ENCODE measurements around the gene MUC21. TPM values are rescaled to one million over a fixed set of nuclear protein-coding genes. Genes with fewer than 3 reads are reported as not detected.

The MUC21 gene
- total RNA-seq (not detected in 2 replicates), polyA plus RNA-seq (not detected in 2 replicates), polyA minus RNA-seq (not detected in 2 replicates), Bru-seq, nascent RNA (not detected), BruChase-seq, experiment 1, labeled RNA remaining after a 6-hour chase (not detected), BruChase-seq, experiment 2, labeled RNA remaining after a 2-hour chase (not detected)
- not detected in 2 replicates for polyA plus RNA-seq (2011; cell fraction: cytosol; rRNA removed)
- polyA plus RNA-seq (2011; cell fraction: nucleus; rRNA removed), result not detected in 2 replicates
- not detected in 2 replicates for polyA plus RNA-seq (2012)
- polyA minus RNA-seq (2011; cell fraction: cytosol; rRNA and poly(A)+ RNA removed), result not detected
- polyA minus RNA-seq (2011; cell fraction: nucleus; rRNA and poly(A)+ RNA removed), result not detected in 2 replicates
- long read RNA-seq, result 0 reads

DNA sequence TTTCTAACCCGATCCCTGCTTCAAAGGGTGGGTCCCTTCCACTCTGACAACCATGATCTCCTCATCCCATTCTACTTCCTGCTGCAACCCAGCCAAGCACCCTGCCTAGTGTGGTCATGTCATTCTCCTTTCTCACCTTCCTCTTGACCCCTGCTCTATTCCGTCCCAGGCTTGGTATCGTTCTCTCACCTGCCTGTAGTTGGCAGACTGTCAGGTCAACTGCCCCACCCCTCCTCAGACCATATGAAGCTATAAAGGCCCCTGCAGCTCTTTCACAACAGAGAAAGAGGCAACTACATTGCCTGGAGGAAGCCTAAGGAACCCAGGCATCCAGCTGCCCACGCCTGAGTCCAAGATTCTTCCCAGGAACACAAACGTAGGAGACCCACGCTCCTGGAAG, at the start of gene MUC21:
TSS of gene MUC21 (plus strand) at position 280 of the 400 bp plus-strand sequence. CDS start 241 bp downstream, outside the sequence.
- Histone ChIP-seq H3K4me2 (ENCODE audit: insufficient read depth, low read length) (no peak within 1 kb of the TSS), H3K36me3 (ENCODE audit: control insufficient read depth in 2 of 2, extremely low read depth in 1 of 2, insufficient read depth in 2 of 2, low read length in 2 of 2) (no peaks in the 10 kb centered on the region), H3K9me1 (replicated peaks; ENCODE audit: control insufficient read depth, extremely low read depth, insufficient read depth, low read length) (no peaks in the 10 kb centered on the region), H2AFZ (ENCODE audit: low read depth, low read length) (no peak within 1 kb of the TSS), H3K27me3 (ENCODE audit: control insufficient read depth in 2 of 2, insufficient read depth in 2 of 2, low read length in 2 of 2) (peaks cover 11 to 16% of the 10 kb centered on the region in 2 experiments), H3K9ac (replicated peaks; ENCODE audit: extremely low read depth, insufficient read depth, low read length) (no peak within 1 kb of the TSS), H4K20me1 (replicated peaks; ENCODE audit: control insufficient read depth, extremely low read depth, insufficient read depth, low read length) (no peaks in the 10 kb centered on the region), H3K27ac (ENCODE audit: insufficient read depth, low read depth, low read length) (no peak within 1 kb of the TSS), H3K4me3 (replicated peaks in 1 of 3; ENCODE audit: insufficient read depth in 1 of 3, low read depth in 1 of 3, low read length in 3 of 3) (no peak within 1 kb of the TSS), H3K4me1 (ENCODE audit: control insufficient read depth, extremely low read depth, insufficient read depth, low read length) (no peaks in the 10 kb centered on the region), H3K79me2 (ENCODE audit: control insufficient read depth, insufficient read depth, low read length) (no peaks in the 10 kb centered on the region), H3K9me3 (replicated peaks; ENCODE audit: control insufficient read depth, insufficient read depth, low read length) (no peaks in the 10 kb centered on the region)
- ChIA-PET CTCF (no interaction called here), POLR2A (no interaction called here)
- dilution Hi-C loops (cut with MboI; ENCODE audit: extremely low pct_ligation_motif_present, low sequenced_read_pairs), result no loop called here
- TF ChIP-seq, protein P1, sequence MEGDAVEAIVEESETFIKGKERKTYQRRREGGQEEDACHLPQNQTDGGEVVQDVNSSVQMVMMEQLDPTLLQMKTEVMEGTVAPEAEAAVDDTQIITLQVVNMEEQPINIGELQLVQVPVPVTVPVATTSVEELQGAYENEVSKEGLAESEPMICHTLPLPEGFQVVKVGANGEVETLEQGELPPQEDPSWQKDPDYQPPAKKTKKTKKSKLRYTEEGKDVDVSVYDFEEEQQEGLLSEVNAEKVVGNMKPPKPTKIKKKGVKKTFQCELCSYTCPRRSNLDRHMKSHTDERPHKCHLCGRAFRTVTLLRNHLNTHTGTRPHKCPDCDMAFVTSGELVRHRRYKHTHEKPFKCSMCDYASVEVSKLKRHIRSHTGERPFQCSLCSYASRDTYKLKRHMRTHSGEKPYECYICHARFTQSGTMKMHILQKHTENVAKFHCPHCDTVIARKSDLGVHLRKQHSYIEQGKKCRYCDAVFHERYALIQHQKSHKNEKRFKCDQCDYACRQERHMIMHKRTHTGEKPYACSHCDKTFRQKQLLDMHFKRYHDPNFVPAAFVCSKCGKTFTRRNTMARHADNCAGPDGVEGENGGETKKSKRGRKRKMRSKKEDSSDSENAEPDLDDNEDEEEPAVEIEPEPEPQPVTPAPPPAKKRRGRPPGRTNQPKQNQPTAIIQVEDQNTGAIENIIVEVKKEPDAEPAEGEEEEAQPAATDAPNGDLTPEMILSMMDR (IDR thresholded peaks at IDR 0.05; ENCODE audit: extremely low read depth in 1 of 2, insufficient read depth in 1 of 2, low read depth in 1 of 2, low read length in 2 of 2), result no peak
- TF ChIP-seq MYC (IDR thresholded peaks at IDR 0.05; ENCODE audit: low read depth, low read length) (no peak), EZH2 (IDR thresholded peaks at IDR 0.05; ENCODE audit: borderline replicate concordance, low read depth, low read length, severe bottlenecking) (no peak)
- TF ChIP-seq, protein P2, sequence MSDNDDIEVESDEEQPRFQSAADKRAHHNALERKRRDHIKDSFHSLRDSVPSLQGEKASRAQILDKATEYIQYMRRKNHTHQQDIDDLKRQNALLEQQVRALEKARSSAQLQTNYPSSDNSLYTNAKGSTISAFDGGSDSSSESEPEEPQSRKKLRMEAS (IDR thresholded peaks at IDR 0.05; ENCODE audit: insufficient read depth, insufficient read length), result no peak
- FAIRE-seq, result no peak
- BruUV-seq (replicated peaks), result no TSS peak
- no peak for DNase-seq (ENCODE audit: low read depth, low spot score)
- intact Hi-C loops (cut with micrococcal nuclease), result no loop called here

DNA sequence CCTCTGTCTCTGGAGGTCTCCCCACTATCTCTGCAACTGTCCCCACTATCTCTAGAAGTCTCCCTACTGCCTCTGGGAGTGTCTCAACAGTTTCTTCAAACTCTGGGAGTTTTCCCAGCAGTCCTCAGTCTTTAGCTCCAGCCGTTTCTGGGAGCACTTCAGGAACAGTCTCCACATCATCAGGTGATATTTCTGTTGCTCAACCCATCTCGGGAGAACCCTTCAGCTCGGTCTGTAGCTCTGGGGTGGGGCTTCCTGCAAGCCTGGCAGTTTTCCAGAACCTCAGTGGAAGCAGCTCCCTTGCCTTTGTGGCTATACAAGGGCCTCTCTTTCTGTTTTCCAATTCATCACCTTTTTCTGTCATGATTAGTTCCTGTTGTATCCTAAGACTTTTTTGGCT, 48.5 kb upstream of the MUC21 start:
- dilution Hi-C loops (cut with MboI; ENCODE audit: extremely low pct_ligation_motif_present, low sequenced_read_pairs), result no loop called here

More for the DNA sequence above, 48.5 kb upstream of the MUC21 start:
- no peak overlapping the region for H3K4me2 ChIP-seq (ENCODE audit: insufficient read depth, low read length)
- peaks cover 0 to 7% of the 10 kb centered on the region in 2 experiments for H3K27me3 ChIP-seq (ENCODE audit: control insufficient read depth in 2 of 2, insufficient read depth in 2 of 2, low read length in 2 of 2)
- no peaks in the 10 kb centered on the region for H3K9me1 ChIP-seq (replicated peaks; ENCODE audit: control insufficient read depth, extremely low read depth, insufficient read depth, low read length)
- intact Hi-C loops (cut with micrococcal nuclease), result no loop called here
- no peak for DNase-seq (ENCODE audit: low read depth, low spot score)
- H3K36me3 ChIP-seq (ENCODE audit: control insufficient read depth in 2 of 2, extremely low read depth in 1 of 2, insufficient read depth in 2 of 2, low read length in 2 of 2), result no peaks in the 10 kb centered on the region
- H4K20me1 ChIP-seq (replicated peaks; ENCODE audit: control insufficient read depth, extremely low read depth, insufficient read depth, low read length), result no peaks in the 10 kb centered on the region
- FAIRE-seq, result no peak
- no peaks in the 10 kb centered on the region for H3K4me1 ChIP-seq (ENCODE audit: control insufficient read depth, extremely low read depth, insufficient read depth, low read length)
- no peaks in the 10 kb centered on the region for H3K79me2 ChIP-seq (ENCODE audit: control insufficient read depth, insufficient read depth, low read length)
- no peak overlapping the region for H3K9ac ChIP-seq (replicated peaks; ENCODE audit: extremely low read depth, insufficient read depth, low read length)
- H2AFZ ChIP-seq (ENCODE audit: low read depth, low read length), result no peak overlapping the region
- ChIA-PET CTCF (no interaction called here), POLR2A (no interaction called here)
- H3K4me3 ChIP-seq (replicated peaks in 1 of 3; ENCODE audit: insufficient read depth in 1 of 3, low read depth in 1 of 3, low read length in 3 of 3), result no peak overlapping the region
- H3K27ac ChIP-seq (ENCODE audit: insufficient read depth, low read depth, low read length), result no peak overlapping the region
- BruUV-seq (replicated peaks), result no TSS peak
- TF ChIP-seq, protein P1 (IDR thresholded peaks at IDR 0.05; ENCODE audit: extremely low read depth in 1 of 2, insufficient read depth in 1 of 2, low read depth in 1 of 2, low read length in 2 of 2), result no peak
- TF ChIP-seq FOS (IDR thresholded peaks at IDR 0.05; ENCODE audit: borderline replicate concordance, insufficient read depth, low read length), result no peak
- TF ChIP-seq POLR2AphosphoS5 (IDR thresholded peaks at IDR 0.05; ENCODE audit: insufficient read depth, low read depth, low read length), result no peak
- TF ChIP-seq, protein P2 (IDR thresholded peaks at IDR 0.05; ENCODE audit: insufficient read depth, insufficient read length), result no peak
- TF ChIP-seq JUN (IDR thresholded peaks at IDR 0.05; ENCODE audit: borderline replicate concordance, insufficient read depth, insufficient read length, low read depth), result no peak
- TF ChIP-seq GATA2 (IDR thresholded peaks at IDR 0.05; ENCODE audit: insufficient read depth, insufficient read length, low read depth, low read length), result no peak
- TF ChIP-seq MYC (IDR thresholded peaks at IDR 0.05; ENCODE audit: low read depth, low read length), result no peak
- no peak for TF ChIP-seq POLR2A (IDR thresholded peaks at IDR 0.05; ENCODE audit: low read depth, low read length)
- no peak for TF ChIP-seq EZH2 (IDR thresholded peaks at IDR 0.05; ENCODE audit: borderline replicate concordance, low read depth, low read length, severe bottlenecking)
- no peaks in the 10 kb centered on the region for H3K9me3 ChIP-seq (replicated peaks; ENCODE audit: control insufficient read depth, insufficient read depth, low read length)

All from endothelial cell of umbilical vein (primary cell).